ENCODE data around the gene PDE11A.

Gene PDE11A

DNA sequence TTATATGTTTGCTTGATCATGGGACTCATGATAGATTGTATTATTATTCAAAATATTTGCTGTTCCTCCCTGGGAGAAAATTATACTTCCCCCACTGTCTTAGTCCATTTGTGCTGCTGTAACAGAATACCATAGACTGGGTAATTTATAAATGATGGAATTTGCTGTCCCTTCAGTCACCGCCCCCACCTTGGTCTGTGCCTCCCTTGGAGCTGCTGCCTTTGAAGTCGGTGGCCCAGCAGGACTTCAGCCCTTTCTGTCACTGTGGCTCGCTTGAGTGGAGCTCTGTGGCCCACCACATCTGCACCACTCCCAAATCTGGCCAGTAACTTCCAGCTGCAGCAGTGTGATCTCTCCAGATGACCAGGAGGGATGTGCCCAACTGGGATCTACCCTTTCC lies 479.2 kb downstream of the PDE11A start:
- peaks cover 49% of the 10 kb centered on the region for H3K27me3 Mint-ChIP-seq

DNA sequence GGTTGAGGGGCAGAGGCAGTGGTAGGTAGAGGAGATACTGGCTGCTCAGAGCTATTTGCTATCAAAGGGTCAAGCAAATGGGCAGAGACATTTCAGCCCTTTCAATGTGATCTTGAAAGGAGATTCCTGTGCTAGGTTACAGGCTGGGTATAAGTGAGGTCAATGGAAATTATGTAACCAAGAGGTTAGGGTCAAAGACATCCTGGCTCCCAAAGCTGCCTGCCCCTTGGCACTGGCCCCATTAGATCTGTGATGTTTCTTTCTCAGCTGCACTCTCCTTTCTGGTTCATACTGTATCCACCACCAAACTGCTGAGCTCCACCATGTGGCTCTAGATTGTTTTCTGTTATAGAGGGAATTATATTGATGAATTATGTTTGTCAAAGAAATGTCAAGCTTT lies 479.6 kb downstream of the PDE11A start:
- H3K4me3 Mint-ChIP-seq = no peak overlapping the region
- no peaks in the 10 kb centered on the region for H3K9me3 Mint-ChIP-seq
- DNase-seq (ENCODE audit: low spot score in 2 of 2) = no peak
- no peaks in the 10 kb centered on the region for H3K36me3 Mint-ChIP-seq (ENCODE audit: insufficient read depth)
- H3K27ac Mint-ChIP-seq (ENCODE audit: low read depth) = no peak overlapping the region
- peaks cover 49% of the 10 kb centered on the region for H3K27me3 Mint-ChIP-seq
- ATAC-seq (replicated peaks; ENCODE audit: extremely low read depth, poor library complexity, severe bottlenecking) = no peak
- no peaks in the 10 kb centered on the region for H3K4me1 Mint-ChIP-seq

More for the DNA sequence above, 479.2 kb downstream of the PDE11A start:
- Mint-ChIP-seq H3K4me1 (no peaks in the 10 kb centered on the region), H3K27ac (ENCODE audit: low read depth) (no peak overlapping the region), H3K4me3 (no peak overlapping the region), H3K36me3 (ENCODE audit: insufficient read depth) (no peaks in the 10 kb centered on the region), H3K9me3 (no peaks in the 10 kb centered on the region)
- ATAC-seq (replicated peaks; ENCODE audit: extremely low read depth, poor library complexity, severe bottlenecking) (no peak), DNase-seq (ENCODE audit: low spot score in 2 of 2) (no peak)

- Mint-ChIP-seq H3K4me3 (no peak overlapping the region), H3K9me3 (no peaks in the 10 kb centered on the region), H3K4me1 (no peaks in the 10 kb centered on the region), H3K36me3 (ENCODE audit: insufficient read depth) (no peaks in the 10 kb centered on the region), H3K27ac (ENCODE audit: low read depth) (no peak overlapping the region), H3K27me3 (peaks cover 49% of the 10 kb centered on the region)
- no peak for DNase-seq (ENCODE audit: low spot score in 2 of 2)
- ATAC-seq (replicated peaks; ENCODE audit: extremely low read depth, poor library complexity, severe bottlenecking) = no peak
Measured at GRCh38 chr2:177592397-177592796, 480.2 kb downstream of the PDE11A start.

DNA sequence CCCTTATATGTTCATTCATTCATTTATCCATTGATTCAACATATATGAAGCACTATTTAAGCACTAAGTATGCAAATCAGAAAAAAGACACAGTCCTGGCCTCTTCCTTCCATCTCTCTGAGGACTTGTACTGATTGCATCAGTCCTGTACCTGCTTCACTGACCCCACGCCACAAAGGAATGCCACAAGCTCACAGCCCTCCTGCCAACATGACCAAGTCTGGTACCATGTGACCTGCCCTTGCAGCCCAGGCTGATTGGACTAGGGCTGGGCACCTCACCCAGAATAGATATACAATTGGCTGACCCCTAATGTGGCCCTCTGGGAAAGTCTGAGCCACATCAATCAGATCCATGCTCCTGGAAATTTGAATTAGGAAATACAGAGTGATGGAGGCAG lies 483.4 kb downstream of the PDE11A start:
- no peak overlapping the region for H3K27ac Mint-ChIP-seq (ENCODE audit: low read depth)
- H3K4me3 Mint-ChIP-seq = no peak overlapping the region
- H3K27me3 Mint-ChIP-seq = peaks cover 48% of the 10 kb centered on the region
- ATAC-seq (replicated peaks; ENCODE audit: extremely low read depth, poor library complexity, severe bottlenecking) (no peak), DNase-seq (ENCODE audit: low spot score in 2 of 2) (no peak)
- peaks cover 6% of the 10 kb centered on the region for H3K4me1 Mint-ChIP-seq
- H3K9me3 Mint-ChIP-seq = no peaks in the 10 kb centered on the region
- no peaks in the 10 kb centered on the region for H3K36me3 Mint-ChIP-seq (ENCODE audit: insufficient read depth)

DNA sequence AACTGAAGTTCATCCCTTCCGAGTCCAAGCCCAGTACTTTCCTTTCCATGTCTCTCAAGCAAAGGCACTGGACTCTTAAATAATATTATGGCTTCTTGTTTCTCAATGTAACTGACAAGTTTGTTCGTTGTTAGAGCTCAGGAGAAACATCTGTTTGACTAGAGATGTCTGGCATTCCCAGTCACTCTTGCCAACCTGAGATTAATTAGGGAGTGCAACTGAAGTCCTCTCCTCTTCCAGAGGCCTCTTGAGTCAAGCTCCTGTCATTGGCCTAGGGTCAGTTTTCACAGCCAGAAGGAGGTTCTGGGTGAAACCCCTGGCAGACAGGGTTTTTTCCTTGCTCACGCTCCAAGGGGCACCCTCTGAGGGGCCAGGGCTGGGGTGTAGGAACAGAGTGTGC lies 483.9 kb downstream of the PDE11A start:
- H3K4me3 Mint-ChIP-seq = no peak overlapping the region
- no peaks in the 10 kb centered on the region for H3K36me3 Mint-ChIP-seq (ENCODE audit: insufficient read depth)
- H3K27me3 Mint-ChIP-seq = peaks cover 43% of the 10 kb centered on the region
- no peak for ATAC-seq (replicated peaks; ENCODE audit: extremely low read depth, poor library complexity, severe bottlenecking)
- no peaks in the 10 kb centered on the region for H3K9me3 Mint-ChIP-seq
- H3K27ac Mint-ChIP-seq (ENCODE audit: low read depth) = no peak overlapping the region
- H3K4me1 Mint-ChIP-seq = peaks cover 6% of the 10 kb centered on the region
- no peak for DNase-seq (ENCODE audit: low spot score in 2 of 2)

- DNase-seq (ENCODE audit: low spot score in 2 of 2) = no peak
- Mint-ChIP-seq H3K36me3 (ENCODE audit: insufficient read depth) (no peaks in the 10 kb centered on the region), H3K9me3 (no peaks in the 10 kb centered on the region), H3K4me3 (no peak overlapping the region), H3K4me1 (peaks cover 6% of the 10 kb centered on the region), H3K27me3 (peaks cover 32% of the 10 kb centered on the region), H3K27ac (ENCODE audit: low read depth) (no peak overlapping the region)
- no peak for ATAC-seq (replicated peaks; ENCODE audit: extremely low read depth, poor library complexity, severe bottlenecking)
Measured at GRCh38 chr2:177587371-177587770, 485.2 kb downstream of the PDE11A start.

DNA sequence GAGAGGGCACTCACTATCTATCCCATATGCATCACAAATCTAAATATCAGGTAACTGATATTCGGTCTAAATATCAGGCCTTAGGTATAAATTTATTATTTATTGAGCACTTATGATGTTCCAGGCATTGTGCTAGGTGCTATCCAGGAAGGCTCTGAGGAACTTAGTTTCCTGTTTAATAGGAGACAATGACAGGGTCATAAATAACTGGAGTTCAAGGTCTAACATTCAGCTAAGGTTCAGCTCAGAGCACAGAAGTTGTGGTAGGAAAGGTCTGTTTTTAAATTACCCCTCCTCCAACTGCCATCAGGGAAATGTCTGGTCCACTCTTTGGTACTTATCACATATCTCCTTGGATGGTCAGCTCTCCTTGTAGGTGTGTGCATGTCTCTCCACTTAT lies 486.4 kb downstream of the PDE11A start:
- Mint-ChIP-seq H3K4me1 (peaks cover 6% of the 10 kb centered on the region), H3K9me3 (no peaks in the 10 kb centered on the region), H3K36me3 (ENCODE audit: insufficient read depth) (no peaks in the 10 kb centered on the region), H3K27me3 (peaks cover 33% of the 10 kb centered on the region), H3K4me3 (no peak overlapping the region), H3K27ac (ENCODE audit: low read depth) (no peak overlapping the region)
- ATAC-seq (replicated peaks; ENCODE audit: extremely low read depth, poor library complexity, severe bottlenecking) (no peak), DNase-seq (ENCODE audit: low spot score in 2 of 2) (no peak)

GRCh38 chr2:177585234-177585863 lies 487.2 kb downstream of the PDE11A start:
- Mint-ChIP-seq H3K4me1 (peaks cover 6% of the 10 kb centered on the region), H3K36me3 (ENCODE audit: insufficient read depth) (no peaks in the 10 kb centered on the region), H3K27me3 (peaks cover 25% of the 10 kb centered on the region), H3K27ac (ENCODE audit: low read depth) (no peak overlapping the region), H3K4me3 (no peak overlapping the region), H3K9me3 (no peaks in the 10 kb centered on the region)
- DNase-seq (ENCODE audit: low spot score in 2 of 2) (no peak), ATAC-seq (replicated peaks; ENCODE audit: extremely low read depth, poor library complexity, severe bottlenecking) (no peak)

- Mint-ChIP-seq H3K4me1 (peaks cover 6% of the 10 kb centered on the region), H3K9me3 (no peaks in the 10 kb centered on the region), H3K36me3 (ENCODE audit: insufficient read depth) (no peaks in the 10 kb centered on the region), H3K4me3 (no peak overlapping the region), H3K27ac (ENCODE audit: low read depth) (no peak overlapping the region), H3K27me3 (peaks cover 13% of the 10 kb centered on the region)
- ATAC-seq (replicated peaks; ENCODE audit: extremely low read depth, poor library complexity, severe bottlenecking) (no peak), DNase-seq (ENCODE audit: low spot score in 2 of 2) (no peak)
Measured at GRCh38 chr2:177584030-177584692, 488.4 kb downstream of the PDE11A start.

GRCh38 chr2:177582000-177582399 lies 490.6 kb downstream of the PDE11A start:
- no peaks in the 10 kb centered on the region for H3K36me3 Mint-ChIP-seq (ENCODE audit: insufficient read depth)
- peaks cover 6% of the 10 kb centered on the region for H3K4me1 Mint-ChIP-seq
- ATAC-seq (replicated peaks; ENCODE audit: extremely low read depth, poor library complexity, severe bottlenecking) (no peak), DNase-seq (ENCODE audit: low spot score in 2 of 2) (no peak)
- H3K27ac Mint-ChIP-seq (ENCODE audit: low read depth) = no peak overlapping the region
- H3K27me3 Mint-ChIP-seq = peaks cover 9% of the 10 kb centered on the region
- H3K9me3 Mint-ChIP-seq = no peaks in the 10 kb centered on the region
- no peak overlapping the region for H3K4me3 Mint-ChIP-seq

GRCh38 chr2:177579486-177580036 lies 493.0 kb downstream of the PDE11A start:
- Mint-ChIP-seq H3K9me3 (no peaks in the 10 kb centered on the region), H3K27me3 (peaks cover 9% of the 10 kb centered on the region), H3K36me3 (ENCODE audit: insufficient read depth) (peaks cover 2% of the 10 kb centered on the region), H3K4me3 (no peak overlapping the region), H3K27ac (ENCODE audit: low read depth) (no peak overlapping the region), H3K4me1 (no peaks in the 10 kb centered on the region)
- no peak for DNase-seq (ENCODE audit: low spot score in 2 of 2)
- ATAC-seq (replicated peaks; ENCODE audit: extremely low read depth, poor library complexity, severe bottlenecking) = no peak

DNA sequence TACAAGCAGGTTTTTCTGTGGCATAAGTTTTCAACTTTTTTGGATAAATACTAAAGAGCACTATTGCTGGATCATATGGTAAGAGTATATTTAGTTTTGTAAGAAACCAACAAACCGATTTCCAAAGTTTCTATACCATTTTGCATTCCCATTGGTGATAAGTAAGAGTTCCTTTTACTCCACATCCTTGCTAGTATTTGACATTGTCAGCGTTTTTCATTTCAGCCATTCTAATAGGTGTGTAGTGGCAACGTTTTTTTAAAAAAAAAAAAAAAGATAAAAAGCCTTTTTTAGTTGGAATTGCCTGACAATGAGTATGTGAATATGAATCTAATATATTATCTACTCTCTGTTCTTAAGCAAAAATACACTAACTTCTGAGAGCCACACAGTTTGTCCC lies 494.1 kb downstream of the PDE11A start:
- no peak overlapping the region for H3K27ac Mint-ChIP-seq (ENCODE audit: low read depth)
- no peak for DNase-seq (ENCODE audit: low spot score in 2 of 2)
- H3K4me3 Mint-ChIP-seq = no peak overlapping the region
- ATAC-seq (replicated peaks; ENCODE audit: extremely low read depth, poor library complexity, severe bottlenecking) = no peak
- no peaks in the 10 kb centered on the region for H3K9me3 Mint-ChIP-seq
- peaks cover 2% of the 10 kb centered on the region for H3K36me3 Mint-ChIP-seq (ENCODE audit: insufficient read depth)
- no peaks in the 10 kb centered on the region for H3K4me1 Mint-ChIP-seq
- peaks cover 9% of the 10 kb centered on the region for H3K27me3 Mint-ChIP-seq

- Mint-ChIP-seq H3K9me3 (no peaks in the 10 kb centered on the region), H3K27me3 (peaks cover 4% of the 10 kb centered on the region), H3K4me3 (no peak overlapping the region), H3K36me3 (ENCODE audit: insufficient read depth) (peaks cover 2% of the 10 kb centered on the region), H3K27ac (ENCODE audit: low read depth) (no peak overlapping the region), H3K4me1 (no peaks in the 10 kb centered on the region)
- no peak for DNase-seq (ENCODE audit: low spot score in 2 of 2)
- ATAC-seq (replicated peaks; ENCODE audit: extremely low read depth, poor library complexity, severe bottlenecking) = no peak
Measured at GRCh38 chr2:177577075-177577474, 495.5 kb downstream of the PDE11A start.
